Neural cell (in vitro differentiated cells): ENCODE measurements around the gene PDILT.

Experiments
- CTCF ChIP-seq: fragments of 450-650 bp; IDR thresholded peaks from 2 replicates; pipeline ENCODE4 v1.5.1; 2014; ENCODE audit warnings: antibody characterized with exemption, mild to moderate bottlenecking, moderate library complexity; ENCODE audit not compliant: poor library complexity, severe bottlenecking
- EZH2 ChIP-seq: fragments of 200-600, 300-800 bp; shearing (Covaris generic), sonication (generic); IDR thresholded peaks from 2 replicates; pipeline ENCODE4 v1.6.1; 2014; ENCODE audit warnings: antibody characterized with exemption, low read length, borderline replicate concordance, mild to moderate bottlenecking; ENCODE audit not compliant: insufficient read depth, poor library complexity, severe bottlenecking

GRCh38 chr16:20311548-20311947 lies 93.0 kb downstream of the PDILT start:
- TF ChIP-seq CTCF: no peak
- TF ChIP-seq EZH2: no peak
